ENCODE measurements around the gene LRRTM3. TPM values are rescaled to one million over a fixed set of nuclear protein-coding genes. Genes with fewer than 3 reads are reported as not detected.

LRRTM3 gene
- polyA plus RNA-seq, 1 donor = 5.7 TPM

- DNase-seq = no peak
These were observed 6.1 kb downstream of the LRRTM3 start for GRCh38 chr10:66931949-66932343.

- DNase-seq = no peak
These were observed 8.9 kb downstream of the LRRTM3 start for GRCh38 chr10:66934711-66935110.

- no peak for DNase-seq
These were observed 15.1 kb downstream of the LRRTM3 start for GRCh38 chr10:66940965-66941364.

- no peak for DNase-seq
These were observed 15.7 kb downstream of the LRRTM3 start for GRCh38 chr10:66941491-66941890.

- no peak for DNase-seq
These were observed 16.6 kb downstream of the LRRTM3 start for GRCh38 chr10:66942407-66942806.

- no peak for DNase-seq
These were observed 17.8 kb downstream of the LRRTM3 start for GRCh38 chr10:66943590-66943989.

GRCh38 chr10:66951896-66952295 is 26.1 kb downstream of the LRRTM3 start:
- no peak for DNase-seq

- DNase-seq = no peak
These were observed 32.6 kb downstream of the LRRTM3 start for GRCh38 chr10:66958466-66958865.

- DNase-seq = no peak
These were observed 39.1 kb downstream of the LRRTM3 start for GRCh38 chr10:66964946-66965345.

GRCh38 chr10:66980246-66980815 is 54.5 kb downstream of the LRRTM3 start:
- DNase-seq = no peak

- no peak for DNase-seq
These were observed 55.7 kb downstream of the LRRTM3 start for GRCh38 chr10:66981361-66982052.

- DNase-seq = no peak
These were observed 56.2 kb downstream of the LRRTM3 start for GRCh38 chr10:66982053-66982420.

GRCh38 chr10:66982792-66983474 is 57.1 kb downstream of the LRRTM3 start:
- no peak for DNase-seq

- no peak for DNase-seq
These were observed 57.6 kb downstream of the LRRTM3 start for GRCh38 chr10:66983475-66983818.

GRCh38 chr10:66990143-66990830 is 64.5 kb downstream of the LRRTM3 start:
- DNase-seq = no peak

- no peak for DNase-seq
These were observed 71.2 kb downstream of the LRRTM3 start for GRCh38 chr10:66996996-66997395.

GRCh38 chr10:66999762-67000545 is 74.1 kb downstream of the LRRTM3 start:
- no peak for DNase-seq

- no peak for DNase-seq
These were observed 78.9 kb downstream of the LRRTM3 start for GRCh38 chr10:67004690-67005089.

- no peak for DNase-seq
These were observed 80.1 kb downstream of the LRRTM3 start for GRCh38 chr10:67005981-67006380.

GRCh38 chr10:67011480-67011879 is 85.6 kb downstream of the LRRTM3 start:
- DNase-seq = no peak

GRCh38 chr10:67011981-67012380 is 86.1 kb downstream of the LRRTM3 start:
- DNase-seq = no peak

- no peak for DNase-seq
These were observed 89.4 kb downstream of the LRRTM3 start for GRCh38 chr10:67015225-67015624.

All from left kidney (tissue), 2 donors.